Testis (tissue), 3 donors: Measurements from ENCODE around the gene TSHZ3. TPM values are rescaled to one million over a fixed set of nuclear protein-coding genes. Genes with fewer than 3 reads are reported as not detected.

Source experiments
- DNase-seq: peaks from one replicate; pipeline ENCODE4 v3.0.0-alpha.2; 2019
- H3K27ac ChIP-seq, 2 donors: fragments of 200-600 bp; sonication (generic); one replicate each; pipeline ENCODE4 v1.5.1; 2019
- H3K27me3 ChIP-seq: fragments of 200-600 bp; sonication (generic); one replicate; pipeline ENCODE4 v1.5.1; 2019
- H3K36me3 ChIP-seq: fragments of 200-600 bp; sonication (generic); one replicate; pipeline ENCODE4 v1.5.1; 2017; ENCODE audit warnings: low read depth; ENCODE audit errors: missing control alignments
- H3K4me1 ChIP-seq: fragments of 200-600 bp; sonication (generic); one replicate; pipeline ENCODE4 v1.5.1; 2019
- H3K4me3 ChIP-seq, 2 donors: fragments of 200-600 bp; sonication (generic); one replicate each; pipeline ENCODE4 v1.5.1; 2017 to 2019
- H3K9me3 ChIP-seq: fragments of 200-600 bp; sonication (generic); one replicate; pipeline ENCODE4 v1.5.1; 2017
- CTCF ChIP-seq, 3 experiments: fragments of 450-650 bp in 2 of 3; fragments of 200-600 bp in 1 of 3; sonication (generic) in 1 of 3; IDR thresholded peaks; one replicate each; pipeline ENCODE4 v1.5.1; 2016 to 2019; ENCODE audit warnings: antibody characterized with exemption in 3 of 3, mild to moderate bottlenecking in 2 of 3, moderate library complexity in 1 of 3
- POLR2A ChIP-seq: fragments of 450-650 bp; IDR thresholded peaks from one replicate; pipeline ENCODE4 v1.6.1; 2017; ENCODE audit warnings: antibody characterized with exemption, mild to moderate bottlenecking, moderate library complexity
- WGBS, 2 donors: methylation state at CpG; one replicate each; pipeline ENCODE4 v1.1.5; 2018; 5-methylcytosine and 5-hydroxymethylcytosine counted together
- intact Hi-C: fragments of 100-400 bp; cut with DNase I; formaldehyde crosslinking; loops from one replicate; pipeline ENCODE4 v1.15.1; 2023; ENCODE audit warnings: low total_unique reads
- polyA plus RNA-seq: library from polyadenylated mRNA; stranded (reverse); fragments of 350-450 nt; fragmentation: Illumina TruSeq; extraction: RNeasy Lipid Tissue Mini Kit (QIAGEN cat#74804); gene quantifications from one replicate; pipeline ENCODE4 v1.2.3, GENCODE V29; 2014; ENCODE audit warnings: low read depth, low replicate concordance; ENCODE audit not compliant: insufficient read depth
- total RNA-seq, 2 donors: library from RNA; depleted of rRNA; stranded (reverse); fragments of >200 nt; gene quantifications; one replicate each; pipeline ENCODE4 v1.2.3, GENCODE V29; 2016

TSHZ3 gene
- total and polyA plus RNA-seq, 3 donors from 2014 or later: 6.8 to 12.7 (median 8.0) TPM

- H3K36me3 ChIP-seq: no peaks in the 10 kb centered on the region
- H3K9me3 ChIP-seq: no peaks in the 10 kb centered on the region
- TF ChIP-seq POLR2A (no peak), CTCF (IDR thresholded peaks at IDR 0.05) (no peak)
- intact Hi-C loops: no loop called here
- H3K4me3 ChIP-seq: no peak overlapping the region
- peaks cover 9% of the 10 kb centered on the region for H3K4me1 ChIP-seq
- no peak for DNase-seq
- WGBS, 2 donors: 86 to 90% methylated on average over 6 of the region's 6 CpGs
- no peak overlapping the region for H3K27ac ChIP-seq
- H3K27me3 ChIP-seq: no peaks in the 10 kb centered on the region
Measured at GRCh38 chr19:31335716-31336115, 13.5 kb downstream of the TSHZ3 start.

GRCh38 chr19:31334849-31335624, 14.2 kb downstream of the TSHZ3 start:
- no peaks in the 10 kb centered on the region for H3K9me3 ChIP-seq
- peaks cover 6% of the 10 kb centered on the region for H3K4me1 ChIP-seq
- intact Hi-C loops: no loop called here
- H3K27me3 ChIP-seq: no peaks in the 10 kb centered on the region
- H3K4me3 ChIP-seq: no peak overlapping the region
- no peaks in the 10 kb centered on the region for H3K36me3 ChIP-seq
- DNase-seq: no peak
- WGBS, 2 donors: 95 to 96% methylated on average over 12 of the region's 12 CpGs
- H3K27ac ChIP-seq: no peak overlapping the region
- no peak for TF ChIP-seq CTCF (IDR thresholded peaks at IDR 0.05)
- TF ChIP-seq POLR2A: no peak

- intact Hi-C loops: no loop called here
Measured at GRCh38 chr19:31334101-31334848, 15.0 kb downstream of the TSHZ3 start.

GRCh38 chr19:31332096-31332495, 17.1 kb downstream of the TSHZ3 start:
- no peak for TF ChIP-seq CTCF (IDR thresholded peaks at IDR 0.05)
- no peak for TF ChIP-seq POLR2A
- 70 to 73% methylated on average over 8 of the region's 8 CpGs for WGBS, 2 donors
- no peaks in the 10 kb centered on the region for H3K9me3 ChIP-seq
- no peak for DNase-seq
- intact Hi-C loops: no loop called here
- H3K27ac ChIP-seq: no peak overlapping the region
- H3K4me1 ChIP-seq: no peaks in the 10 kb centered on the region
- no peaks in the 10 kb centered on the region for H3K27me3 ChIP-seq
- no peak overlapping the region for H3K4me3 ChIP-seq
- no peaks in the 10 kb centered on the region for H3K36me3 ChIP-seq

More at GRCh38 chr19:31334101-31334848, 15.0 kb downstream of the TSHZ3 start:
- H3K4me1 ChIP-seq: peaks cover 4% of the 10 kb centered on the region
- 87 to 90% methylated on average over 7 of the region's 7 CpGs for WGBS, 2 donors
- H3K27me3 ChIP-seq: no peaks in the 10 kb centered on the region
- no peak overlapping the region for H3K27ac ChIP-seq
- no peaks in the 10 kb centered on the region for H3K9me3 ChIP-seq
- H3K36me3 ChIP-seq: no peaks in the 10 kb centered on the region
- DNase-seq: no peak
- no peak overlapping the region for H3K4me3 ChIP-seq
- TF ChIP-seq POLR2A (no peak), CTCF (IDR thresholded peaks at IDR 0.05) (no peak)
